ENCODE results near the gene ARHGAP5. TPM values are rescaled to one million over a fixed set of nuclear protein-coding genes. Genes with fewer than 3 reads are reported as not detected.
A peak's percentile ranks its signal among the peaks of the same experiment; 100 is the strongest.

ARHGAP5 gene
- total and polyA plus RNA-seq, 5 experiments from 2014 or later: 16.1 to 71.7 (median 32.1) TPM

GRCh38 chr14:32169191-32169590 is 92.1 kb downstream of the ARHGAP5 start:
- Mint-ChIP-seq H3K27ac (no peak overlapping the region), H3K4me3 (no peak overlapping the region), H3K4me1 (peaks cover 0 to 4% (median under 1%) of the 10 kb centered on the region in 4 donors), H3K27me3 (peaks cover 0 to 3% (median 0%) of the 10 kb centered on the region in 5 donors), H3K36me3 (no peaks in the 10 kb centered on the region), H3K9me3 (peaks cover 0 to 3% (median 0%) of the 10 kb centered on the region in 9 donors)
- ATAC-seq: no peak
- DNase-seq: no peak
- POLR2A ChIA-PET: no interaction called here

GRCh38 chr14:32171469-32171868 is 94.4 kb downstream of the ARHGAP5 start:
- Mint-ChIP-seq H3K4me1 (peaks cover 0 to 1% (median 0%) of the 10 kb centered on the region in 4 donors), H3K27ac (no peak overlapping the region), H3K36me3 (no peaks in the 10 kb centered on the region), H3K9me3 (no peaks in the 10 kb centered on the region), H3K27me3 (peaks cover 0 to 3% (median 0%) of the 10 kb centered on the region in 5 donors), H3K4me3 (no peak overlapping the region)
- DNase-seq (no peak), ATAC-seq (no peak)
- POLR2A ChIA-PET: no interaction called here

- Mint-ChIP-seq H3K36me3 (peaks cover 0 to 17% (median 17%) of the 10 kb centered on the region in 3 donors), H3K4me3 (no peak overlapping the region), H3K27ac (no peak overlapping the region), H3K27me3 (peaks cover 3 to 14% (median 7%) of the 10 kb centered on the region in 5 donors), H3K9me3 (peaks cover 6 to 42% (median 16%) of the 10 kb centered on the region in 9 donors), H3K4me1 (peaks cover 2 to 7% (median 5%) of the 10 kb centered on the region in 4 donors)
- POLR2A ChIA-PET: no interaction called here
- no peak for ATAC-seq
- DNase-seq: no peak
Measured at GRCh38 chr14:32183151-32184058, 106.3 kb downstream of the ARHGAP5 start.

- Mint-ChIP-seq H3K27ac (no peak overlapping the region), H3K4me3 (no peak overlapping the region), H3K4me1 (peaks cover 2 to 10% (median 5%) of the 10 kb centered on the region in 4 donors), H3K27me3 (peaks cover 3 to 14% (median 6%) of the 10 kb centered on the region in 5 donors), H3K36me3 (peaks cover 0 to 17% (median 17%) of the 10 kb centered on the region in 3 donors), H3K9me3 (peaks cover 0 to 35% (median 14%) of the 10 kb centered on the region in 9 donors)
- no peak for ATAC-seq
- POLR2A ChIA-PET: no interaction called here
- DNase-seq: no peak
Measured at GRCh38 chr14:32185097-32185496, 108.0 kb downstream of the ARHGAP5 start.

- Mint-ChIP-seq H3K27me3 (peaks cover 0 to 7% (median 0%) of the 10 kb centered on the region in 5 donors), H3K9me3 (peaks cover 0 to 26% (median 9%) of the 10 kb centered on the region in 9 donors), H3K4me1 (peaks cover 2 to 10% (median 5%) of the 10 kb centered on the region in 4 donors), H3K36me3 (peaks cover 0 to 17% (median 11%) of the 10 kb centered on the region in 3 donors), H3K27ac (no peak overlapping the region), H3K4me3 (no peak overlapping the region)
- no peak for ATAC-seq
- POLR2A ChIA-PET: no interaction called here
- no peak for DNase-seq
Measured at GRCh38 chr14:32186248-32186647, 109.1 kb downstream of the ARHGAP5 start.

GRCh38 chr14:32189811-32190210 is 112.7 kb downstream of the ARHGAP5 start:
- H3K4me1 Mint-ChIP-seq: peaks cover 2 to 10% (median 5%) of the 10 kb centered on the region in 4 donors
- no peak overlapping the region for H3K4me3 Mint-ChIP-seq
- DNase-seq (no peak), ATAC-seq (no peak)
- peaks cover 0 to 16% (median 6%) of the 10 kb centered on the region in 9 donors for H3K9me3 Mint-ChIP-seq
- H3K36me3 Mint-ChIP-seq: peaks cover 0 to 10% (median 4%) of the 10 kb centered on the region in 3 donors
- no peak overlapping the region for H3K27ac Mint-ChIP-seq
- POLR2A ChIA-PET: no interaction called here
- H3K27me3 Mint-ChIP-seq: peaks cover 0 to 5% (median 2%) of the 10 kb centered on the region in 5 donors

GRCh38 chr14:32190673-32191072 is 113.6 kb downstream of the ARHGAP5 start:
- peaks cover 0 to 4% (median 2%) of the 10 kb centered on the region in 5 donors for H3K27me3 Mint-ChIP-seq
- POLR2A ChIA-PET: no interaction called here
- no peak for DNase-seq
- H3K9me3 Mint-ChIP-seq: peaks cover 0 to 8% (median 0%) of the 10 kb centered on the region in 9 donors
- no peak for ATAC-seq
- H3K4me1 Mint-ChIP-seq: peaks cover 2 to 12% (median 5%) of the 10 kb centered on the region in 4 donors
- H3K36me3 Mint-ChIP-seq: peaks cover 0 to 3% (median 0%) of the 10 kb centered on the region in 3 donors
- H3K4me3 Mint-ChIP-seq: no peak overlapping the region
- no peak overlapping the region for H3K27ac Mint-ChIP-seq

GRCh38 chr14:32192712-32193373 is 115.7 kb downstream of the ARHGAP5 start:
- POLR2A ChIA-PET: no interaction called here
- peaks cover 0 to 3% (median 2%) of the 10 kb centered on the region in 5 donors for H3K27me3 Mint-ChIP-seq
- no peaks in the 10 kb centered on the region for H3K9me3 Mint-ChIP-seq
- H3K4me1 Mint-ChIP-seq: peaks cover 0 to 6% (median 0%) of the 10 kb centered on the region in 4 donors
- no peak overlapping the region for H3K4me3 Mint-ChIP-seq
- DNase-seq (no peak), ATAC-seq (no peak)
- no peaks in the 10 kb centered on the region for H3K36me3 Mint-ChIP-seq
- no peak overlapping the region for H3K27ac Mint-ChIP-seq

GRCh38 chr14:32193532-32193931 is 116.4 kb downstream of the ARHGAP5 start:
- H3K4me3 Mint-ChIP-seq: no peak overlapping the region
- H3K9me3 Mint-ChIP-seq: no peaks in the 10 kb centered on the region
- H3K36me3 Mint-ChIP-seq: no peaks in the 10 kb centered on the region
- no peak overlapping the region for H3K27ac Mint-ChIP-seq
- H3K27me3 Mint-ChIP-seq: peaks cover 0 to 3% (median 2%) of the 10 kb centered on the region in 5 donors
- DNase-seq (no peak), ATAC-seq (no peak)
- POLR2A ChIA-PET: interaction anchor here (0.6 kb wide), 1 partner anchor 299 kb away, joined by 4 read pairs; no protein-coding TSS in a partner anchor
- peaks cover 0 to 6% (median 0%) of the 10 kb centered on the region in 4 donors for H3K4me1 Mint-ChIP-seq

- POLR2A ChIA-PET: no interaction called here
- peaks cover 0 to 2% (median 0%) of the 10 kb centered on the region in 5 donors for H3K27me3 Mint-ChIP-seq
- DNase-seq (no peak), ATAC-seq (no peak)
- H3K4me3 Mint-ChIP-seq: no peak overlapping the region
- peaks cover 0 to 8% (median 2%) of the 10 kb centered on the region in 4 donors for H3K4me1 Mint-ChIP-seq
- no peaks in the 10 kb centered on the region for H3K9me3 Mint-ChIP-seq
- H3K27ac Mint-ChIP-seq: no peak overlapping the region
- H3K36me3 Mint-ChIP-seq: no peaks in the 10 kb centered on the region
Measured at GRCh38 chr14:32195636-32196035, 118.5 kb downstream of the ARHGAP5 start.

- no peak overlapping the region for H3K27ac Mint-ChIP-seq
- H3K36me3 Mint-ChIP-seq: no peaks in the 10 kb centered on the region
- POLR2A ChIA-PET: no interaction called here
- peaks cover 0 to 2% (median 0%) of the 10 kb centered on the region in 5 donors for H3K27me3 Mint-ChIP-seq
- H3K4me3 Mint-ChIP-seq: no peak overlapping the region
- peaks cover 4 to 27% (median 16%) of the 10 kb centered on the region in 4 donors for H3K4me1 Mint-ChIP-seq
- DNase-seq (no peak), ATAC-seq (no peak)
- H3K9me3 Mint-ChIP-seq: peaks cover 0 to 1% (median 0%) of the 10 kb centered on the region in 9 donors
Measured at GRCh38 chr14:32197919-32198318, 120.8 kb downstream of the ARHGAP5 start.

GRCh38 chr14:32200368-32201192 is 123.5 kb downstream of the ARHGAP5 start:
- Mint-ChIP-seq H3K4me1 (peaks cover 15 to 41% (median 28%) of the 10 kb centered on the region in 4 donors), H3K4me3 (peak overlapping the region; percentile 88 to 96 (median 95)), H3K36me3 (peaks cover 0 to 3% (median 0%) of the 10 kb centered on the region in 3 donors), H3K9me3 (peaks cover 0 to 4% (median 0%) of the 10 kb centered on the region in 9 donors), H3K27ac (peak overlapping the region; percentile 99 to 100 (median 100)), H3K27me3 (peaks cover 0 to 5% (median 0%) of the 10 kb centered on the region in 5 donors)
- ATAC-seq (no peak), DNase-seq (no peak)
- POLR2A ChIA-PET: interaction anchor here (0.7 to 0.8 kb wide), 2 partner anchors 124 to 746 kb away, joined by 4 to 5 read pairs; partner anchors contain the start of gene ARHGAP5

All from naive thymus-derived CD8-positive, alpha-beta T cell (primary cell).